SU-DHL-6 (cell line): ENCODE results near the gene HES7.

Experiments used
- H2AFZ ChIP-seq: fragments of 200-600 bp; sonication (generic); 2 replicates; pipeline ENCODE4 v1.6.1; 2014; ENCODE audit warnings: low read depth, mild to moderate bottlenecking, moderate library complexity, mixed read lengths, antibody characterized with exemption, low read length; ENCODE audit not compliant: severe bottlenecking
- H3F3A ChIP-seq: fragments of 200-600 bp; shearing (Covaris generic); 2 replicates; pipeline ENCODE4 v1.6.0; 2016; ENCODE audit warnings: antibody characterized with exemption, mild to moderate bottlenecking; ENCODE audit not compliant: insufficient read depth
- H3K27ac ChIP-seq: fragments of 200-600 bp; sonication (generic); 2 replicates; pipeline ENCODE4 v1.5.1; 2016; ENCODE audit warnings: low read depth, mild to moderate bottlenecking, low read length, moderate library complexity, mixed read lengths
- H3K27me3 ChIP-seq: fragments of 200-600 bp; sonication (generic), shearing (Covaris generic); 2 replicates; pipeline ENCODE4 v1.6.0; 2014; ENCODE audit warnings: mild to moderate bottlenecking, low read length
- H3K36me3 ChIP-seq: fragments of 200-600 bp; sonication (generic); 2 replicates; pipeline ENCODE4 v1.6.1; 2014; ENCODE audit warnings: mild to moderate bottlenecking, low read length, mixed read lengths
- H3K4me2 ChIP-seq: fragments of 300-600, 200-600 bp; shearing (Covaris generic), sonication (generic); 2 replicates; pipeline ENCODE4 v1.6.0; 2014; ENCODE audit warnings: low read length, low read depth, mild to moderate bottlenecking; ENCODE audit not compliant: poor library complexity, severe bottlenecking
- H3K4me3 ChIP-seq: fragments of 200-600 bp; sonication (generic); 2 replicates; pipeline ENCODE4 v1.5.1; 2014; ENCODE audit warnings: antibody characterized with exemption, low read length, mild to moderate bottlenecking, mixed read lengths; ENCODE audit not compliant: insufficient read depth, poor library complexity, severe bottlenecking
- H3K79me2 ChIP-seq: fragments of 200-600 bp; sonication (generic); 2 replicates; pipeline ENCODE4 v1.6.1; 2014; ENCODE audit warnings: mild to moderate bottlenecking, low read length, moderate library complexity; ENCODE audit not compliant: insufficient read depth
- H3K9ac ChIP-seq: fragments of 200-600 bp; sonication (generic); 2 replicates; pipeline ENCODE4 v1.7.0; 2014; ENCODE audit warnings: mild to moderate bottlenecking, low read length
- H3K9me2 ChIP-seq: fragments of 200-600 bp; sonication (generic); replicated peaks from 2 replicates; pipeline ENCODE4 v1.6.1; 2014; ENCODE audit warnings: low read length; ENCODE audit not compliant: insufficient read depth
- H3K9me3 ChIP-seq: fragments of 200-600 bp; sonication (generic); 2 replicates; pipeline ENCODE4 v1.6.1; 2014; ENCODE audit warnings: low read length, mixed read lengths; ENCODE audit not compliant: insufficient read depth
- H4K20me1 ChIP-seq: fragments of 200-600 bp; sonication (generic); 2 replicates; pipeline ENCODE4 v1.6.1; 2014; ENCODE audit warnings: low read depth, mild to moderate bottlenecking, antibody characterized with exemption, low read length, moderate library complexity, mixed read lengths
- CTCF ChIP-seq: fragments of 200-600 bp; sonication (generic); IDR thresholded peaks from one replicate; pipeline ENCODE4 v1.5.1; 2017; ENCODE audit warnings: antibody characterized with exemption, mild to moderate bottlenecking, low read length, moderate library complexity; ENCODE audit not compliant: insufficient read depth, poor library complexity, severe bottlenecking
- EZH2phosphoT487 ChIP-seq: fragments of 200-600 bp; sonication (generic), shearing (Covaris generic); conservative IDR thresholded peaks from 2 replicates; pipeline ENCODE4 v1.6.1; 2018; ENCODE audit warnings: mild to moderate bottlenecking, antibody characterized with exemption, low read length, moderate library complexity, mixed read lengths

Gene HES7

GRCh38 chr17:8155996-8156245 is 32.0 kb upstream of the HES7 start:
- Histone ChIP-seq H3K36me3 (no peaks in the 10 kb centered on the region), H4K20me1 (no peaks in the 10 kb centered on the region), H3K9me3 (no peaks in the 10 kb centered on the region), H2AFZ (peak overlapping the region; percentile 21), H3K4me2 (peak overlapping the region; percentile 80), H3K4me3 (peak overlapping the region; percentile 61), H3K27ac (no peak overlapping the region), H3K27me3 (no peaks in the 10 kb centered on the region), H3K79me2 (peaks cover 8% of the 10 kb centered on the region; the same call in 1 of the 2 replicates), H3K9me2 (no peaks in the 10 kb centered on the region), H3F3A (peaks cover 15% of the 10 kb centered on the region), H3K9ac (peak overlapping the region; percentile 59)
- TF ChIP-seq EZH2phosphoT487 (no peak), CTCF (no peak)

DNA sequence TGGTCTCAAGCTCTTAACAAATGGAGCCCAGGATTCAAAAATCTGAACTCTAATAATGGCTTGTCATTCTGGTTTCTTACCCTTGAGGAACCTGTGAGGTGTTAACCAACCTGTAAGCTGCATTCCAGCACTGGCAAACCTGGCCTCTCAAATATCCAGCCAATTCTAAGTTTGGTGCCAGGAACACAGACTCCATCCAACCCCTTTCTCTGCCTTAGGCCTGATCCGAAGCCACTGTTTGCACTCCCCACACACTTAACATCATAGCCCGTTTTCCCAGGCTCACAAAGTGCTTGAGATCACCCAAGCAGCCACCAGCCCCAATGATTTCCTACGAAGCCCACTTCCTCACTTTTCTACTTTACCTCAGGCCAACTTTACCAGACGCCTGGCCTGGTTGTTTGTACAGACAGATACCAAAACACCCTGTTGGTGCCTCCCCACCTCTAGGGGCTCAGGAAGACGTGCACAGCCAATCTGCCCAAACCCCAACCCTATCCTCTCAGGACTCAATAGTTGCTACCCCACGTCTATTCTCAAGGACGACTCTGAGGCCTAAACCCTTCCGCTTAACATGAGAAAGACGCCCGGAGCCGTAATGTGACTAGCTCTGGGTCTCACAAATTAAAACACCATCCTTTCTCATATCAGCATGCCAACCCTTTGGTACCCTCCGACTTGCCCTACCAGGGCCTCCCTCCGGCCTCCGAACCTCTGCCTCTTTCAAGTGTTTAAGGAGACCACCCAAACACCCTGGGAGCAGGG is 31.5 kb upstream of the HES7 start:
- Histone ChIP-seq H3K9me3 (no peaks in the 10 kb centered on the region), H3K9ac (peak overlapping the region; percentile 59), H3F3A (peaks cover 15% of the 10 kb centered on the region; the same call in 1 of the 2 replicates), H3K27ac (no peak overlapping the region), H3K36me3 (no peaks in the 10 kb centered on the region), H4K20me1 (no peaks in the 10 kb centered on the region), H3K79me2 (peaks cover 8% of the 10 kb centered on the region; the same call in 1 of the 2 replicates), H3K4me3 (peak overlapping the region; percentile 61), H2AFZ (peak overlapping the region; percentile 21), H3K4me2 (peak overlapping the region; percentile 80), H3K27me3 (no peaks in the 10 kb centered on the region), H3K9me2 (no peaks in the 10 kb centered on the region)
- TF ChIP-seq EZH2phosphoT487, result no peak
- no peak for TF ChIP-seq CTCF

DNA sequence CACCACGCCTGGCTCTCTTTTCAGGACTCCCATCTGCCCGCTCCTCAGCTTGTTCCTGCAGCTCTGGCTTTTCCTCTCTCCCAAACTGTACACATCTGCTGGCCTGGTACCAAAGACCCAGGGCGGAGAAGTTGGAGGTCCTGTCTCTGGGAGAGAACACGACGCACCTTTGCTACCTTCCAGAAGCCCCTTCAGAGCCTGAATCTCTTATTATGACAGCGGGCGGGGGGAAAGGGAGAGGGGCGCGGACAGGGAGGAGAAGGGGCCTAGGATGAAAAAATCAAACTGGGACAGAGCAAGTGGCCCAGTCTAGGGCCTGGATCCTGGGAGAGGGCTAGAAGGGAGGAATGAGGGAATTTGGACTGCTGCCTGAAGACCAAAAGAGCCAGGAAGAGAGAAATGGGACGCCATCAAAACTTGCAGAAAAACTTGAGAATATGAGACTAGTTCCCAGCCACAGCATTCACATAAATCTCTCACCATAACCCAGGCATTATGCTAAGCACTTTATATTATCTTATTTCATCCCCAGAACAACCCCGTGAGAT is 30.8 kb upstream of the HES7 start:
- no peaks in the 10 kb centered on the region for H3K36me3 ChIP-seq
- H3K27ac ChIP-seq, result no peak overlapping the region
- H3K27me3 ChIP-seq, result no peaks in the 10 kb centered on the region
- no peaks in the 10 kb centered on the region for H4K20me1 ChIP-seq
- H3K9me2 ChIP-seq, result no peaks in the 10 kb centered on the region
- no peaks in the 10 kb centered on the region for H3K9me3 ChIP-seq
- H2AFZ ChIP-seq, result no peak overlapping the region
- no peak overlapping the region for H3K4me3 ChIP-seq
- peaks cover 8% of the 10 kb centered on the region; the same call in 1 of the 2 replicates for H3K79me2 ChIP-seq
- no peak overlapping the region for H3K4me2 ChIP-seq
- TF ChIP-seq CTCF, result no peak
- TF ChIP-seq EZH2phosphoT487, result no peak
- no peak overlapping the region; the same call in 1 of the 2 replicates for H3K9ac ChIP-seq
- peaks cover 8% of the 10 kb centered on the region; the same call in 1 of the 2 replicates for H3F3A ChIP-seq
